Measurements from ENCODE around the gene FYN.

Gene FYN

DNA sequence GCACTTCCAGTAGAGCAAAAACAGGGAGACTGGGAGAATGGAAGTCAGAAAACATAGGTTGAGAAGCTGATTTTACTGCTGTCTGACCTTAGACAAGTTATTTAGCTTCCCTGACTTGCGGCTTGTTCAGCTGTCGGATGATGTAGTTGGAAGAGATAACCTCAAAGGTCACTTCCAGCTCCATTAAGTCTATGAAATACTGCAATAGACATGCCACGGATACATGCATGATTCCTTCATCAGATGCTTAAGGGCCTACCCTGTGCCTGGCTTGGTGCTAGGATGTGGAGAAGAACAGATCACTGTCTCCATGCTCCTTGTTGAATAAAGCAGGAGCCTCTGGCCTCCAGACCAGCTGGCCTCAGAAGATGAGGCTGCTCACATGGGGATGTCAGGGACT, 43.7 kb downstream of the FYN start:
- DNase-seq, result no peak

DNA sequence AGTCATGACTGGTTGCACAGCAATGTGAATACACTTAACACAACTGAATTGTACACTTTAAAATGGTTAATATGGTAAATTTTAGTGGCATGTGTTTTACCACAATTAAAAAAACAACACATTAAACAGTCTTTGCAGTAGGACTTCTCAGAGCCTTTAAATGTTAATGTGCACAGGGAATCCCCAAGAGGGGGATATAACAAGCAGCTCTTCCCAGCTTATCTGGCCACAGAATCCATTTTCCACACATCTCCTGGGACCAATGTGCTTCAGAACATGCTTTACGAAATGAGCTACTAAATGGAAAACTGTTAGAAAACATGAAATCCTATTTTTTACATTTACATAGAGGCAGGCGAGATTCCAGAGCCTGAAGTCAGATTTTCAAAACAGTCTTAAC, 44.4 kb downstream of the FYN start:
- no peak for DNase-seq

DNA sequence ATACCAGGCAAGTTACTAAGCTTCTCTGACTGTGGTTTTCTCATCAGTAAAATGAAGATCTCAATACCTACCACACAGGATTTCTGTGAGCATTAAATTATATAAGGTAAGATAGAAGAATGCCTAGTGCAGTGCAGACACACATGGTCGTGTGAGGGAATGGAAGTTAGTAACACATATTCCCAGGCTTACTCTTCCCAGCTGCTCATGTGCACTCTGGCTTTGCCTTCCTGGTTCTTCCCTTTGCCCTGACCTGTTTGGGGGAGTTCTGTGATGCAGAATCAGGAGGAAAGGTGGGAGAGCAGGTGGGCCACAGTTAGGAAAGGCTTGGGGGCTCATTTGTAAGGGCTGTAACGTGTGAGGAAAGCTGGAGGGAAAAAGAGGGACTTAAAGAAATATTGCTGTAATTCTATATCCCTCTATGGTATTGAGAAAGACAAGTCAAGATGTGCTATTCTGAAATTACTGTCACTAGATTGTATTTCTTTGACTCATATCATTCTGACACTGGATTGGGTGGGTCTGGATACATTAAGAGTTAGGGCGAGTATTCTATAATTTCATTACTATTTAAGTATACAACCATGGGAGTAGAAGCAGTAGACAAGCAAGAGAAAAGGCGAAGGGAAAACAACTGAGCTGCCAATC, 47.7 kb downstream of the FYN start:
- DNase-seq, result no peak

DNA sequence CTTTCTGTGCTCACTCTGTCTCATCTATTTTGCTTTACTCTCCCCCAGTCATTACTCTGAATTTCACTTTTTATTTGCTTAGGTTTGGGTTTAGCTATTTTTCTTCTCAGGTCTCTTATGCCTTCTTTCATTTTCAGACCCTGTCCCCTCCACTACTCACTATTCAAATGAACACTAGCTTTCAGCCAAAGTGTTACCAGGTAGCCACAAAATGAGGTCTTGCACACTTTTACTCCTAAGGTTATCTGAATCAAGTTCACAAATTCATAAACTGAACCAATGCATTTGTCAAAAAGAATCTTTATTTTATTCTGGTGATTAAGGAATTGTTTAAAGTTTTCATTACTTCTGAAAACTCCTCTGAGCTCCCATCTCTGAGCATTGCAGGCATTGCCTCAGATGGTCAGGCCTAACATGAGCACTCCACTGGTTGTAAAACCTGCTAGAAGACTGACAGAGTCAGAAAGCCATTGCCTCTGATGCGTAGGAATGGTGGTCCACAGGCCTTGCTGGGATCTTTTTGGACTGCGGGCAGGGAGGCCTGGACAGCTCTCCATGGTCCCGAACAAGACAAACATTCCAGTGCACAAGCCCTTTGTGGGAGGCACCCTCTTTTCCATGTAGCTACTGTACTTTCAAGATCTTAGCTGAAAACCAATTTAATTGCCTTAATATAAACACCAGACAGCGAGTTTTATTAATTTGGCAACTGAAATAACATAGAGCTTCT, 48.5 kb downstream of the FYN start:
- DNase-seq, result no peak

DNA sequence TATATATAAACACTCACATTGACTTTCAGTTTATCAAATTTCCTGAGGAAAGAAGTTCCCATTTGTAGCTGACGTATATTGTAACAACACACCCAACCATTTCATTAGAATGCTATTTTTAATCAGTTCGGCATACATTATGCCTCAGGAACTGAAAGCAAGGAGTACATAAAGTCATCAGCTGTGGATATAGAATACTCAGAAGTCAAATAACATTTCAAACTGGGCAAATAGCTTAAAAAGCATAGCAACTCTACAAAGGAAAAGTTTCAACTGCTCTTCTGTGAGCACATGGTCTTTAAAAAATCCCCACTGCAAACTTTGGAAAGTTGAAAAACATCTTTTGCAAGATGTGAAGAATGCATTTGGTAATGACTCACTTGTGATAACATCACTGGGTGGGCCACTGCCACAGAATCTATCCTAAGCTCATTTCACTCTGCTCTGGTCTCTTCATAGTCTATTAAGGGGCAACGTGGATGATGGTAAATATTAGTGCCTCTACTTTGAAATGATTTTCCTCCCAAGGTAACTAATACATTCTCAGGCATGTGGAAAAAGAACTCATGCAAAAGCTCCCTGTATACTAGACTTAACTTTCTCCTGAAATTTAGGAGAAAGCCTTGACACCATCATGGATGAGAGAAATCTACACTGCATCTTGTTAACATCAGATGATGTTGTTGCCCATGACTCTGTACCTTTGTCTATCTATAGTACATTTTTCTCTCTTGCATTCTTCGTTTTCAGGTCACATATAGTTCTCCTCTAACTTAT, 49.2 kb downstream of the FYN start:
- DNase-seq, result no peak

DNA sequence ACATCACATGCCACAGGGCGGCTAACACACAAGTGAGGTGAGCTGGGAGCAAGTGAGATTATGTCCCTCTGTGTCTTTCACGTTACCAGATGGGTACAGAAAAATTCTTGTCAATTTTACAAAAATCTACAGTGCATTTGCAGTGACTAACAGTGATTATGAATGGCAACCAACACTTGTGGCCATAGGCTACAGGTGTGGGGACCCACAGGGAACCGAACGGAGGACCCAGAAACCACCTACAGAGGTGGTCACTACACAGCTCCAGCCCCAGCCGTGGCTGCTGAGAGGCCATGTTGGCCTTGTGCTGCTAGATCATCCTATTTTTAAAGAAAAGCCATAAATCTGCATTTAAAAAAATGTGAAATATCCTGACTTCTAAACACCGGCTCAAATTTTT, 50.2 kb downstream of the FYN start:
- no peak for DNase-seq

DNA sequence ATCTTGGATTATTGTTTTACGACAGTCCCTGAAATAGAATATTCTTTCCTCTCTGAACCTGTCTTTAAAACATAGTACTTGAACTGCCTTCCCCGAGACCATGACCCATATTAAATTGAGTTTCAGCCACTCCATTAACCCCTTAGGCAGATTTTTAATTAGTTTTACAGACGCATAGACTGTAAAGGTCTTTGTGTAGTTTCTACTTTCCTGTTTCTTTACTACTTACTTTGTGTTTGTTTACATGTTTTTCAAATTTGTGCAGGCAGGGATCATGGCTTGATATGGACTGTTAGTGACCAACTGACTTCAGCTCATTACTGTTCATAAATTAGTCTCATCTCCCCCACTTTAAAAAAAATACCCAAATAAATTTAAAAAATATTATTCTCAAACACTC, 53.8 kb downstream of the FYN start:
- no peak for DNase-seq

DNA sequence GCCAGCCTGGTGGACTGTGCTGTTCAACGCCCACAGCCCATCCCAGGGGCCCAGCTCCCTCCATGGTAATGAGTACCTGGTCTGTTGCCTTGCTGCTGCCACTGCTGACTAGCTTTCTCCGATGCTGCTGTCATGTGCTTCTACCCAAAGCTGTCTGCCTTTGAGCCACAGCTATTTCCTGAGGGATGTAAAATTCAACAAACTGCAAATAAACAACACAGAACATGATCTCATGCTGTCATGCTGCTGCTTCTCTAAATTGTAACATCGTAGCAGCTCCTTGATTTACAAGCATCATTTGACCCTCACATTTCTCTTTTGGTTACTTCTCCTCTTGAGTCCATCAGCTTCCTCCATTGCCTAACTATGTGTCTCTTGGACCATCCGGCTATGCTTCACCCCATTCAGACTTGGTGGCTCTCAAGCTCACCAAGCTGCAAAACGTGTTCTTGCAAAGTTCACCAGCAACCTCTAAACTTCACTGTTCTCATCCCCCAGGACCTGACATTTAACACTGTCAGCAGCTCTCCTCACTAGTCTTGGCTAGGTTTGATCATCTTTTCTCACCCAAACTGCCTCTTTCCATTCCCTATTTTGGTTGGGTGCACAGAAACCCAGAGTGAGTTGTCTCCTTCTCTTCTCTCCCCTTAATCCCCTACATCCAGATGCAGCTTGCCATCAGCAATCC, 54.6 kb downstream of the FYN start:
- DNase-seq, result no peak

DNA sequence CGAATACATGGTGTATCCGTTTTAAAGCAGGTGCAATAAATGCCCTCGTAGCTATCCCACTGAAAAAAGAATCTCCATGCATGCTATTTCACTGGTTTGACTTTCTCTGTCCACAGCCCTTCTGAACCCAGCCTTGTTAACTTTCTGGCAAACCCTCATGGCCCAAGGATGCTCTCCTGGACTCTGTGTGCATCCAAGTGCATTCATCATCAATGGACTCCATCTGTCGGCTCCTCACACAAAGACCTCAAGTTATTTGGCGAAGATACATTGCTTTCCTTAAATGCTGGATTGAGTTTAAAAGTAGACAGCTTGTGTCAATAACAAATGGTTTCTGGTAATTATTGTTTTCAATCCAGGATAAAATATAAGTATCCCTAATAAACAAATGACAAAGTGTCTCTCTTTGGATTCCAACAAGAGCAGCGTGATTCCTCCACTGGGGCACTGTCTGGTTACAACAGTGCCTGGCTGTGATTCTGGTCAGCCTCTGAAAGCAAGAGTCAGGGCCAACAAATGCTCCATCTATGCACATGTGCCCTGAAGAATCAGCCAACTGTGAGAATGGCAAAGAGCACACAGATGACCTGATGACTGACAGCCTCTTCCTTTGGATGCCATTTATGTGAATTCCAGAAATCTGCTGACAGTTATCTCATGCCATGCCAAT, 55.7 kb downstream of the FYN start:
- no peak for DNase-seq

DNA sequence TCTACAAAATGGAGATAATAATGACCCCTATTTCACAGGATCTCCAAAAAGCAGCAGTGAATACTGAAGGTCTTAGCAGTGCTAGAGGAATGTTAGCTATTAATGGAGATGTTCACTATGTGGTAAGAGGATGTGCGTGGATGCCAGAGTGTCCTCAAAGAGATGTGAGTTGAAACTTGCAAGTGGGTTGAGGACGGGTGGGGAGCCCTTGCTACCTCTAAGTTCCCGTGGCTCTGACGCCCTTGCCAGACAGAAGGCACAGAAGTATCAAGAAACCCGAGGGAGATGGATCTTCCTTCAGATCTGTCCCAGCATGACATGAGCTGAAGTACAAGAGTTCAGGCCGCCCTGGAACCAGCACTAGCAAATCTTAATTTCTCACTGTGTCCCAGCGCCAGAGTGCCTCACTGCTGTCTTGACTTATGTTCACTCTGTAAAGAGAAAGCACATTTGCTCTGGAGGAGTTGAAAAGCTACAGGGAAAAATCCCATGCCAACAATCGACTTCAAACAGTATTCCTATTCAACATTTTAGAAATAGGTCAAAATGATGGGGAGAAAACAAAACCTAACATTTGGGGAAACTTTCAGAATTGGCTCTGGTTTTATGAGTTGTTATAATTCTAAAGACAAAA, 59.5 kb downstream of the FYN start:
- no peak for DNase-seq

DNA sequence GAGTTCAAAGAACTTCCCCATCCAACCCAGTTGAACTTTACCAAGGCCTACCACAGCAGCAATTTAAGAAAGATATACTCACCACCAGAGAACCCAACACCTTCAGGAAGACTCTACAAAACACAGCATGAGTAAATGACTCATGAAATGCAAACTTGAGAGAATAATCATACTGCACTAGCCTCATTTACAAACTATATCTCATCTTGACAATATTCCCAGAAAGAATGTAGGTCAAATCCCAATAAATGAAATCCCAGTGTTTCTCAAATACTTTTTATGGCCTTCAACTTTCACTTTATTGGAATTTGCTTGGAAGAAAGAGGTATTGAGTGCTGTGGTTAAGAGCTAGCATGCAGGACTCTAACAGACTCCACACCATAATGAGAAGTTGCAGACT, 60.0 kb downstream of the FYN start:
- no peak for DNase-seq

DNA sequence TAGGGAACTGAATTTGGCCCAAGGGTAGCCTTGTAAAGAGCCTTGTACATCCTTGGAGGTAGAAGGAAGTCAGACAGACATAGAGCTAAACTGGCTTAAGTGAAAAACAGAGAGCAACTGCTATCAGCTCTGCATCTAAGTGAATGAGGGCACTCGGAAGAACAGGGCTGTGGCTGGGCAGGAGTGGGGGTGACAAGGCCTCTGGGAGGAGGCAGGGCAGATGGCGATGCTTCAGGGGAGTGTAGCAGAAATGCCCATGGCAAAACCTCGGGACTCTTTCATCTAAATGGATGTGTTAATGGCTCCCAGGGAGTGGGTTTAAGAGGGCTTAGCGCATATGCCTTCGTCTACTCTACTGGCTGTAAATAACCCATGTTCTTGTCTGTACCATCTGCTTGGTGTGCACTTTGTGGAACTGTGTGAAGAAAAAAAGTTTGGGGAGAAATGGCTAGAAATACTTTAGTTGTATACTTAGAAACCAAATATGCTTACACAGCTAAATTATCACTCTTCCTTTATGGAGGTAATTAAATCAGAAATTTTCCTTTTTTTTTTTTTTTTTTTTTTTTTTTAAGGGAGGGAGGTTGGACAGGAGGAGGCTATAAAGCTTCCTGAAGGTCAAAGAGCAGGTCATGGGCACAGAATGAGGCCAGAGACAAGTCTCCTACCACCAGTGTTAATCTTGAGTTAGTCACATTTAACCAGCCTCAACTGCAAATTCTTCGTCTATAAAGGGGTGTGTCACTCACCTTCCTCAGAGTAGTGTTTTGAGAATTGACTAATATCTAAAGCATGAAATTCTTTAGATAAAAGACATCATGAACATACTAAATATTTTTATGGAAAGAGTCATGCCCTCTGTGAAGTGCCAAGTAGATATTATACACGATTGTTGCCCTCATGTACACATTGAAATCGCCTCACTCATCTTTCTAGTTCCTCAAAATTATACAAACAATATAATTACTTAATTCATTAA, 60.9 kb downstream of the FYN start:
- DNase-seq, result no peak

DNA sequence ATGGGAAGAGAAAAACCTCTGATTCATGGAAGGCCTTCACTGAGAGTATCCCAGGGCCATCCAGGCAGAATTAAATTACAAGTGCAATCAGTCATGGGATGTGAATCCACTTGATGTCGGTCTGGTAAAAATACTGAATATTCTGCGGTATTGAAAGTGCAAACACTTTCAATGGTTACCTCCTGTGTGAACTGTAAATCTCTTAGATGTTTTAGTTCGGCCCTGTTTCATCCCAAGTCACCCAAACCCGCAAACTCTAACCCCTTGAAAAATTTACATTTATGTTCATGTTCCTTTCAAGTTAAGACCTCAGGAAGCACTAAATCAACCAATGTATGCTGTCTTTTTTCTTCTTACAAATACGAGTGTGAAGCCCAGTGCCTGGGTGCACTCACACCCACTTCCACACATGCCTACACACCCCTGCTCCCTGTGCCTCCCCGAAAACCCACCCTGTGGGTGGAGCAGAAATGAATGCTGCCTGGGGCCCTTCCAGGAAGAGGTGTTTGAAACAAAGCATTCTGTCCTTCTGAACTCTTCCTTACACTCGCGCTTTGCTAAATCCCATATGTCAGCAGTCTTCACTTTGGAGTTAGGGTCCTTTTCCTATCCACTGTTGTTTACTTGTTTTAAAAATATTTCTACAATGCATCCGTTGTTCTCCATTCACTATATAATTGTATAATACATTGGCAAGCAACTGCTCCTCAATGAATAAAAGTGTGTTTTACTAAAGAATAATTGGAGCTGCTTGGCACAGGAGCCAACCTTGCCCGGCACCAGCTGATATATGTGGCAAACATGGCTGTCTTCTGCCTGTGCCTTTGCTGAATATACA, 62.7 kb downstream of the FYN start:
- DNase-seq, result no peak

DNA sequence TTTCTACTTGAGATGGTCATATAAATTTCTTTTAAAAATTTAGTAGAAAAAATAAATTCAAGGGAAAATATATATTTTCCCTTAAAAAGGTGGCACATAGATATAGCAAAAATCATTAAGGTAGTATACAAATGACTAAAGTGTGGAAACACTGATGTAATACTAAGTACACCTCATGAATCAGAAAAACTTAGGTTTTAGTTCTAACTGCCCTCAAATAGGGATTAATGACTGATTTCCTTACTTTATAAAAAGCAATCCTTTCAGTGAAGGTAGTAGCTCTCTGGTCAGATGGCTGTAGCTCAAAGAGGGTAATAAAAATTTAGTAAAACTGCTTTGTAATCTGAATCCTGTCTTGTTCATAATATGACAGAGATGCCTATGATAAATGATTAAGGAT, 63.5 kb downstream of the FYN start:
- DNase-seq, result no peak

DNA sequence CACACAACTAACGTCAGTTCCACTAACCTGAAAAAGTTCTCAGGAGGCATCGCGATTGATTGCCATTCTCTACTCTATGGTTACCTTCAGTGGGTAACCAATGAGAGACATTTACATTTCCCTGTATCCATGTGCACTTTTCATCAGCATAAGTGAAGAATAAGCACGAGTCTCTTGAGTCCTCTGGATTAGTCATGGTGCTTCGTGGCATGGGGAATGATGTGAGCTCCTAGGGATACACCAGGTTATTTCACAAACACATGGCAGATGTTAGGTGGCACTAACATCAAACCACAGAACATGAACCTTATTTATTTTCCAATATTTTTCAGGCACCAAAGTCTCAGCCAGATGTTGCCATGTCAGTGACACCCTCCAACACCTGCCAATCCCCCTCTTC, 64.0 kb downstream of the FYN start:
- DNase-seq, result no peak

DNA sequence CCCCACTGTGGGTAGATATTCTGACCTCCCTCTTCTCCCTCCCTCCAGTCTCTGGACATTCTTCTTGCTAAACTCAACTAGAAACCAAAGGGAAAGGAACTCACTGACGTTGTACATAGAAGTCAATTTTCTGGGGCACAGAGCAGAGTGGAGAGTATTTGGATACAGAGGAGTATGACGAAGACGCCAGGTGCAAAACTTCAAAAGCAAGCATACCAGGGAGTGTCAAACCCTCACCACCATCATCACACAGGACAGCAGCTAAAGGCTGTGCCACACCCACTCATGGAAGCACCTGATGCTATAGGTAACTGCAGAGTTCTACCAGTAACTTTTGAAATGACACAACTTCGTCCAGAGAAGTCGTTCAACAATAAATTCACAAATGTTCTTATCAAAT, 64.8 kb downstream of the FYN start:
- no peak for DNase-seq

DNA sequence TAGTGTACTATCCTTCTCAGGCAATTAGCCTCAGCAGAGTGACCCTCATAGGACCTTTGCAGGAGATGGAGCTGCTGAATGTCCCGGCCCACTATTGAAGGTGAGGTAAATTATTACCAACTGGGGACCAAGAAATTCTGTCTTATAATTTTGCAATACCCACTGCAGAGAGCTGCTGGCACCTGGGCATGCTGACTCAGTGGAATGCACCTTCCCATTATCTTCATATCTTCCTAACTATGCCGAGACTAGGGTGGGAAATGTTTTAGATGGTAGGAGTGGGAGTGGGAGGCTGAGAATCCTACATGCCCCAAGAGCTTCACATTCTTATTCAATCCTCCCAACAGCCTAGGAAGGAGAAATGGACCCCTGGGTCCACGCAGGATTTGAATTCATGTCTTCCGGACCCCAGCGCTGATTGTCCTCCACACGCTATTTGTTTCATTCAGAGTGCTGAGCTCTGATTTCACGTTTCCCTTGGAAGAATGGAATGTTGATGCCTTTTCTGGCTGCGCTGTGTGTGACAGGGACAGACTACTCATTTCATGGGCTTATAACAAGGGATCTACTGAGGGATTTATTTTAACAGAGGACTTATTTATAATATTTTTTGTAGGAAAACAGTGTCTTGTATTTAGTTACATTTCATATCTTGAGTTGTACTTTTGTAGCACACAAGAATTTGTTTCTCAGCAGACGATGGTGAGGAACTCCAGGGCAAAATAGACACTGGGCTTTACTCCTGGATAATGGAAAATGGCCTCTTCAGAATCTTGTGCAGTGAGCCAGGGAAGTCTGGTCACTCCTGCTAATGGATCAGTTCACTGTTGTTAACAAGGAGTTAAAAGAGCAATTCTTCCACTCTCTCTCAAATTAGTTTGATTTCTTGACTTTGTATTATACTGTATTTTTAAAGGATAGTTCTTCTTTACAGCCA, 66.4 kb downstream of the FYN start:
- no peak for DNase-seq

DNA sequence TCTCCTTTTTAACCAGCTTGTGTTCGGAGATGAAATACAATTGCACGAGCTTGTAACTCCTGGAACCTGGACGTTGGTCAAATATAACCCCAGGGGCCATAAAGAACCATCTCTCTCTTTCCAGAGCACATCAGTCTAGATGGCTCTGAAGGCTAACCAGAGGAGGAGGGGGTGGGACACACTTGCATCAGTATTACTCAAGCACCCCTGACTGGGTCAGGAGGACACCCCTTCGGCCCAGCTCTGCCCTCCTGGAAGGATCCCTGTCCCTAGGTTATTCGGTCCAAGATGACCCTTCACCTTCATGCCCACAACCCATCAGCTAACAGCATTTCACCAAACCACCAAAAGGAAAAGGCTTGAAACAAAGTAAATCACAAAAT, 67.1 kb downstream of the FYN start:
- DNase-seq, result no peak

DNA sequence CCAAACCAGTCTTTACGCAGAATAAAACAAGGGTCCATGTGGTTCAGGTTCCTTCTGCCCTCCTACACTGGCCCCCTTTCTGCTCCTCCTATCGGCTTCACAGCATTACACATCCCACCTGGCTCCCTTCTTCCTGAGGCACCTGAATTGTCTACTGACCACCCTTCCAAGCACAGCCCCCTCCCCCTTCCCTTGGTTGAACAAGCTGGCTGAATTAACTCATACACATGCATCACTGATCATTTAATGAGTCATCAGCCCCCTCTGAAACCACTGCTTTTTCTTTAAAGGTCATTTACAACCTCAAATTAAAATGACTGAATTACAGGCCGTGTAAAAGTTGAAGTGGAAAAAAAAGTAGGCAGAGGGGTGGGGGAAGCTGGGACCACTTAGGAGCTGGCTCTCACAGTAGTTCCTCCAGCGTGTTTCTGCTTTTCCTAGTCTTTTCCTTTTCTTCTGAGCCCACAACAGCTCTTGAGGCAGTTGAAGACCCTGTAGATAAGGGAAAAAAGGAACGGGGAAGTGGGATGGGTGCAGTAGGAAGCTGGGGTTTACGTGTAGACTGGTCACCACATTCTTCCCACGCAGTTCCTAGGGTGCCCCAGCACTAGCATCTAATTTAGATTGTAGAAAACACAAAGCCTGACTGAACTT, 67.6 kb downstream of the FYN start:
- DNase-seq, result peak; percentile 63 to 66
